Activated CD8-positive, alpha-beta memory T cell treated with anti-CD3 and anti-CD28 coated beads, Interleukin-2, amount 50 U/mL, for 1 hour (primary cell): ENCODE results near the gene PLCB1.
"Not testable (repeated sequence)": the region's sequence is repeated elsewhere in the genome, so short reads cannot be mapped to it uniquely, and the experiment has no call there.

Experiments
- DNase-seq: peaks from one replicate; pipeline ENCODE4 v3.0.0-alpha.2; 2020; ENCODE audit errors: extremely low read depth

PLCB1 gene

GRCh38 chr20:8602389-8603116 is 470.5 kb downstream of the PLCB1 start:
- no peak for DNase-seq

GRCh38 chr20:8608470-8608869 is 476.4 kb downstream of the PLCB1 start:
- DNase-seq: no peak

DNA sequence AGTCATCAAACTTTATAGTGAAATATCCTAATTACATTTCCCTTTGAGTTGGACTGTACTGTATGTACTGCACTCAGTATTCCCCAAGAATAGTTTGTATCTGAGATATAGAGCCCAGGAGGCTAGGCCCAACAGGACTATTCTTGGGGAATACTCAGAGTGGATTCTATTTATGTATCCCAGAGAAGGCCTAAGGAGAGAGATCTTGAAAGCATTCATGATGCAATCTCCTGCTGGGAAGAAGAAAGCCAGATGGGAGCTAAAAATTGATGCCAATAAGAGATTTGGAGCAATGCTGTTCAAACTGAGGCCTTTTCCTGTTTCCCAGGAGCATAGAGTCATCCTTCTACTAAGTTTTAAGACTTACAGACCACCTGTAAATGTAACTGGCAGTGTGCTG is 484.7 kb downstream of the PLCB1 start:
- no peak for DNase-seq

GRCh38 chr20:8621001-8621400 is 488.9 kb downstream of the PLCB1 start:
- DNase-seq: no peak

GRCh38 chr20:8624046-8624445 is 492.0 kb downstream of the PLCB1 start:
- DNase-seq: no peak

DNA sequence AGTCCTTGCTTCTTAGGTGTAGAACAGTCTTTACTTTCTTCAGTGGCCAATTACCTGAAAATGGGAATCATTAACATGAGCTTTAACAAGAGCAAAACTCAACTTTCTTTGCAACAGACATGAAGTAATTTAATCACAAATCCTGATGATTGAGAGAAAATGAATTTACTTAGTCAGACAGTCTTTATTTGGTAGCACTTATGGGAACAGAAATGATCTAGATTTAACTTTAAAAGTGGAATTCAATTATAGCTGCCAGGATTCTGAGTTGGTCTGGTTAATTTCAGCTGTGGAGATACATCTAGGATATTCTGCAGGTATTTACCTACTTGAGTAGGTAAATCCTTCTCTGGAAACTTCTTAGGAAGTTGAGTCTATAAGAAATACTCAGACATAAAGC is 492.6 kb downstream of the PLCB1 start:
- no peak for DNase-seq

DNA sequence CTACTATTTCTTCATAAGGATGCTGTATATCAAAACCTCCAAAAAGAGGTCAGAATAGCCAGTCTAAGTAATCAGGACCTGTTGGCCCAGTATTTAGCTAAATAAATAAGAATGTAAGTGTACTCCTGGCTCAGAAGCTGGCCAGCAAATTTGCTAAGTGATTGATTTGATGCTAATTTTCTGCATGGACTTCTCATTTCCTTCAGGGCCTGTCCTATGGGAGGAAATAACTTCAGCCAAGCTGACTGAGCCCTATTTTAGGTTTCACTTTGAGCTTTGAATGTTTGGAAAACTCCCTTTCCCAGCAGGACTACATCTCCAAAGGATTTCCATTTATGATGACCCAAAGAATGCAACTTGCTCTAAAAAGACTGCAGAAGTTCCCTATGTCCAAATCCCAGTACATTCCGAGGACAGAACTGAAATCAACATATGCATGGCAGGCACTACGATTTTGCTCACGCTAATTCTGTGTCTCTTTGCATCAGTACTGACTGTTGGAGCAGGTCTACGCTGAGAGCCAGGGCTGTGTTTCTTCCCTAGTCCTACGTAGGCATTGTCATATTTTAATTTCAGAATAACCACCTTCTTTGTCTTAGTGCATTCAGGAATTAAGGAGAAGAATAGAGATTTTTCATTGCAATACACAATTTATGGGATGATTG is 495.4 kb downstream of the PLCB1 start:
- no peak for DNase-seq

GRCh38 chr20:8631271-8631670 is 499.2 kb downstream of the PLCB1 start:
- no peak for DNase-seq

- no peak for DNase-seq
Observed at GRCh38 chr20:8633366-8633765, 501.3 kb downstream of the PLCB1 start.

DNA sequence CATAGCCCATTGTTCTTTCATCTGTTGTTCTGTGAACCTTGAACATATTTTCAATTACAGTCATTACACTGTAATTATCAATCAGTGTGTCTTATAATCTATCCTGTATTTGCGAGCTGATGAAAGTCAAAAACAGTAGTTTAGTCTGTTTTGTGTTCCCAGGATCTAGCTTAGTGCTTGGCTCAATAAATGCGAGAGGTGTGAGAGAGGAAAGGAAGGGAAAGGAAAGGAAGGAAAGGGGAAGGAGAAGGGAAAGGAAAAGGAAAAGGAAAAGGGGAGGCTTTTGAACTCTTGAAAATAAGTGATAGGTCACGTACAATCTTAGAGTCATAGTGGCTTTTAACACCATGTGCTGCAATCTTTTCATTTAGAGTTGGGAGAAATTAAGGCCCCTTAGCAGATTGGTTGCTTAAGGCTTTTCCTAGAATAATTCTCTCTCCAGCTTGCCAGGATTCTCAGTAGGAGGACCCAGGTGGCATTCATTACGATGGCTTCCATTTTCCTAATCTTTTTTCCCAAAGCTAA is 503.0 kb downstream of the PLCB1 start:
- no peak for DNase-seq

DNA sequence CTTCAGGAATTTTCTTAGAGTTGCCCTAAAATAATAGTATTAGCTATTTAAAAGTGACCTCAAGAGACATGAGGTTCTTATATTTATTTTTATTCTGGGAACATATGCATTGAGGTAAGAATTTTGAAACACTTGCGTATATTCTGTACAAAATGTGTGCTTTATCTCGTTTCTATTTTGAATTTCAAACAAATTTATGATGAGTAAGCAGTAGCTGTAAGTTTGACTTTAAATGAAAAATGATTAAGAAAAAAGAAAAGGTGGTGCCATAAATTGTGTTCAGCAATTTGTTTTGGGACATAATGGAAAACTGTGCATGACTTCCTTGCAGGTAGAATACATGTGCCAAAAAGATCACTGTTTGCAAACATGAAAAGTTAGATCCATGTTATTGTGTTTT is 503.8 kb downstream of the PLCB1 start:
- DNase-seq: no peak

- no peak for DNase-seq
Observed at GRCh38 chr20:8639112-8639778, 507.2 kb downstream of the PLCB1 start.

GRCh38 chr20:8640461-8640860 is 508.4 kb downstream of the PLCB1 start:
- DNase-seq: no peak

GRCh38 chr20:8642247-8642646 is 510.2 kb downstream of the PLCB1 start:
- no peak for DNase-seq

- DNase-seq: not testable (repeated sequence)
Observed at GRCh38 chr20:8644468-8644867, 512.4 kb downstream of the PLCB1 start.

DNA sequence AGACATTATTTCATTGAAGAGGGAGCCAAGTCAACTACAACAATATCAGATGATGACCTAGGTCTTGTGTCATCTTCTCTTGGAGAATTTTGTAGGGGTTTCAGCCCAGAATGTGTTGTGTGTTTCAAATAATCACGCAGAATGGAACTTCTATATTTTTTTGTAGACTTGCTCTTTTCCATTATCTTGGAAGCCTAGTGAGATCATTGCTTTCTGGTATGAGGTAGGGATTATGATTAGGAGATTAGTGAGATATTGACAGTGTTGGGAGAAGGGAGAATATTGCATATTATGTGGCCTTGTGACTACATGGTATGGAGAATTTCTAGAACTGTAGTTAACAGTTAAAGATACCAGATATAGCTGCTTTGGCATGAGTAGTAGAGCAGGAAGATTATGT is 513.3 kb downstream of the PLCB1 start:
- no peak for DNase-seq

DNA sequence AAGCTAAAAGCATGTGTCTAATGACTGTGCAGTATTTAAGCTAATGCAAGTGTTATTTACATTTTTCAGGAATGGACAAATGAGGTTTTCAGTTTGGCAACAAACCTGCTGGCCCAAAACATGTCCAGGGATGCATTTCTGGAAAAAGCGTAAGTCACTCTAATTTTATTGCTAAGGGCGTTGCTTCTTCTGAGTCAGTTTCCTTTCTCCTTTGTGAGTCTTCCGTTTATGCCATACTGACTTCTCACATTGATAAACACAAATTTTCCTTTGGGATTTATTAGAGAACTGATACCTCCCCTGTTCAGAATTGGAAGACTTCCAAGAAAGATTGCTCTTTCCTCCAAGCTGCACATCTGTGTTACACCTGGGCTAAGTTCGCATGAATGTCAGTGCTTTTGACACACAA is 514.0 kb downstream of the PLCB1 start:
- DNase-seq: no peak

- no peak for DNase-seq
Observed at GRCh38 chr20:8646716-8647115, 514.6 kb downstream of the PLCB1 start.

GRCh38 chr20:8647961-8648441 is 515.9 kb downstream of the PLCB1 start:
- DNase-seq: no peak

DNA sequence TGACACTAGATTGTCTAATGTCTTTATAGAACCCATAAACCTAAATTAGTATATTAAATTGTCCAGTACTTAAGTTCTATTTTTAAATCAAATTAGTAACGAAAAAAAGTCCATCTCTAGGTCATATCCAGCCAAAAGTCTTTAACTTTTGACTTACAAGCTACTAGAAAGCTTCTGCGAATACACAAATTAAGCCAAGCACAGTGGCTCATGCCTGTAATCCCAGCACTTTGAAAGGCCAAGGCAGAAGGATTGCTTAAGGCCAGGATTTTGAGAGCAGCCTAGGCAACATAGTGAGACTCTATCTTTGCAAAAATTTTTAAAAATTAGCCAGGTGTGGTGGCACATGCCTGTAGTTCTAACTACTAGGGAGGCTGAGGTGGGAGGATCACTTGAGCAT is 516.4 kb downstream of the PLCB1 start:
- no peak for DNase-seq

DNA sequence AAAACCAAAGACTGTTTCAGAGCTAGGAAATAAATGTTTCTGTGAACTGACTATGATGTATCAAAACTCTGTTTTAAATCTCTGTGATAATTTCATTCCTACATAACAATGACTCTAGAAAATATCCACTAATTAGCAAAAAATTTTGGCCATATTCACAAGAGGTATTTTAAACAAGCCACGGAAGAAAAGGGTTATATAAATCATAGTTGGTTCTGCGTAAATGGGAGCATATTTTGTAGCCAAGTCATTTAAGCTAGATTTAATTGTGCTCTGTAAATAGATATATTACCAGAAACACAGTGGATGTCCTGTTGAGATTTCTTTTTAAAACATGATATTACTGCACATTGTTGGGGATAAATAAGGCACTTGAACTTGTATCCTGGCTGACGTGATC is 520.3 kb downstream of the PLCB1 start:
- DNase-seq: no peak

- DNase-seq: no peak
Observed at GRCh38 chr20:8654486-8654885, 522.4 kb downstream of the PLCB1 start.

- no peak for DNase-seq
Observed at GRCh38 chr20:8656335-8656734, 524.3 kb downstream of the PLCB1 start.
